HepG2 (cell line): ENCODE data around the gene GMFB. TPM values are rescaled to one million over a fixed set of nuclear protein-coding genes. Genes with fewer than 3 reads are reported as not detected.

Experiments
- AGO2 ChIP-seq: fragments of 200-400 bp; formaldehyde crosslinking; optimal IDR thresholded peaks from 2 replicates; pipeline ENCODE3; 2017; ENCODE audit warnings: mild to moderate bottlenecking, low read depth, low read length, moderate library complexity
- ATF1 ChIP-seq: IDR thresholded peaks from 2 replicates; pipeline ENCODE4 v1.6.1; 2016; ENCODE audit warnings: mild to moderate bottlenecking, control low read depth
- ETV5 ChIP-seq: IDR thresholded peaks from 2 replicates; pipeline ENCODE4 v1.6.1; 2018; ENCODE audit warnings: missing biosample characterization, missing genetic modification reagents, inconsistent platforms, borderline replicate concordance
- FOXA1 ChIP-seq, 2 experiments: fragments of 450-650 bp in 1 of 2; sonication (generic) in 1 of 2; formaldehyde crosslinking in 1 of 2; IDR thresholded peaks; 2 replicates each; pipeline versions ENCODE4 v1.4.0 to v1.6.1; 2016 to 2020; ENCODE audit warnings: missing genetic modification reagents in 1 of 2
- HDAC1 ChIP-seq: sonication (generic); formaldehyde crosslinking; IDR thresholded peaks from 2 replicates; pipeline ENCODE4 v1.5.1; 2020; ENCODE audit warnings: mild to moderate bottlenecking, missing genetic modification reagents
- HOXD1 ChIP-seq: sonication (generic); formaldehyde crosslinking; IDR thresholded peaks from 2 replicates; pipeline ENCODE4 v1.5.0; 2020; ENCODE audit warnings: missing genetic modification reagents
- JARID2 ChIP-seq: sonication (generic); formaldehyde crosslinking; IDR thresholded peaks from 2 replicates; pipeline ENCODE4 v1.8.1; 2023; ENCODE audit warnings: missing genetic modification reagents, inconsistent platforms; ENCODE audit not compliant: insufficient replicate concordance
- JUN ChIP-seq: sonication (generic); formaldehyde crosslinking; IDR thresholded peaks from 2 replicates; pipeline ENCODE4 v1.4.0; 2020; ENCODE audit warnings: mild to moderate bottlenecking, missing genetic modification reagents
- KAT7 ChIP-seq: IDR thresholded peaks from 2 replicates; pipeline ENCODE4 v1.6.1; 2018; ENCODE audit warnings: borderline replicate concordance, missing compliant biosample characterization
- KLF16 ChIP-seq, 2 experiments: sonication (generic) in 1 of 2; formaldehyde crosslinking in 1 of 2; IDR thresholded peaks; 2 replicates each; pipeline versions ENCODE4 v1.6.1 to v1.8.0; 2016 to 2023; ENCODE audit warnings: missing genetic modification reagents in 2 of 2, missing compliant biosample characterization in 1 of 2
- MED13 ChIP-seq: sonication (generic); formaldehyde crosslinking; IDR thresholded peaks from 2 replicates; pipeline ENCODE4 v1.5.0; 2020; ENCODE audit warnings: missing genetic modification reagents
- PHF8 ChIP-seq: sonication (generic); formaldehyde crosslinking; IDR thresholded peaks from 2 replicates; pipeline ENCODE4 v1.5.0; 2020; ENCODE audit warnings: missing genetic modification reagents
- SMYD3 ChIP-seq: sonication (generic); formaldehyde crosslinking; IDR thresholded peaks from 2 replicates; pipeline ENCODE4 v1.8.1; 2023; ENCODE audit warnings: mild to moderate bottlenecking, missing genetic modification reagents
- TEAD2 ChIP-seq: sonication (generic); formaldehyde crosslinking; IDR thresholded peaks from 2 replicates; pipeline ENCODE4 v1.9.0; 2021; ENCODE audit warnings: missing genetic modification reagents
- YEATS4 ChIP-seq: sonication (generic); formaldehyde crosslinking; IDR thresholded peaks from 2 replicates; pipeline ENCODE4 v1.4.0; 2020; ENCODE audit warnings: missing genetic modification reagents, borderline replicate concordance
- ZFP36 ChIP-seq: fragments of 150-350 bp; IDR thresholded peaks from 2 replicates; pipeline ENCODE4 v1.6.1; 2018; ENCODE audit warnings: borderline replicate concordance, low read length, low read depth; ENCODE audit not compliant: partially characterized antibody
- ZHX2 ChIP-seq, 2 experiments: sonication (generic) in 1 of 2; formaldehyde crosslinking in 1 of 2; IDR thresholded peaks; 2 replicates each; pipeline versions ENCODE4 v1.6.1 to v1.9.0; 2014 to 2022; ENCODE audit warnings: antibody characterized with exemption in 1 of 2, borderline replicate concordance in 1 of 2, inconsistent platforms in 1 of 2, low read depth in 1 of 2, missing genetic modification reagents in 1 of 2
- ZNF124 ChIP-seq: sonication (generic); formaldehyde crosslinking; IDR thresholded peaks from 2 replicates; pipeline ENCODE4 v1.4.0; 2020; ENCODE audit warnings: missing genetic modification reagents
- ZNF160 ChIP-seq: sonication (generic); formaldehyde crosslinking; IDR thresholded peaks from 2 replicates; pipeline ENCODE4 v1.8.0; 2022; ENCODE audit warnings: mild to moderate bottlenecking, inconsistent platforms, missing genetic modification reagents
- ZNF430 ChIP-seq: sonication (generic); formaldehyde crosslinking; IDR thresholded peaks from 2 replicates; pipeline ENCODE4 v1.9.0; 2021; ENCODE audit warnings: mild to moderate bottlenecking, missing genetic modification reagents
- ZNF556 ChIP-seq: sonication (generic); formaldehyde crosslinking; IDR thresholded peaks from 2 replicates; pipeline ENCODE4 v1.4.0; 2020; ENCODE audit warnings: mild to moderate bottlenecking, missing genetic modification reagents, borderline replicate concordance
- ZNF652 ChIP-seq: IDR thresholded peaks from 2 replicates; pipeline ENCODE4 v1.6.1; 2016; ENCODE audit warnings: low read depth, borderline replicate concordance
- ZNF770 ChIP-seq: sonication (generic); formaldehyde crosslinking; IDR thresholded peaks from 2 replicates; pipeline ENCODE4 v1.5.0; 2020; ENCODE audit warnings: mild to moderate bottlenecking, missing genetic modification reagents
- polyA plus RNA-seq, 8 experiments: library from polyadenylated mRNA; depleted of rRNA in 3 of 8; stranded (reverse) in 7 of 8; unstranded in 1 of 8; fragments of >200 nt; fragmentation: Illumina TruSeq in 4 of 8; extraction: Trizol in 4 of 8; gene quantifications; 2 replicates each; pipeline versions ENCODE4 v1.2.1 to v1.2.3, GENCODE V29; 2011 to 2016; ENCODE audit warnings: low read depth in 4 of 8, missing spikeins in 1 of 8, mixed read lengths in 1 of 8; ENCODE audit not compliant: insufficient read depth in 1 of 8
- total RNA-seq, 5 experiments: library from RNA; depleted of rRNA; stranded (reverse); fragments of >200 nt; fragmentation: Illumina TruSeq; extraction: Trizol; gene quantifications; 2 replicates each; pipeline ENCODE4 v1.2.3, GENCODE V29; 2016; ENCODE audit warnings: low read depth in 1 of 5

Gene GMFB
- total and polyA plus RNA-seq, 2 of the 13 experiments (the other 11 are each of a cell fraction or from before 2014, with no cell fraction given) = 17.3 to 68.2 TPM

GRCh38 chr14:54447231-54447692 lies 41.5 kb downstream of the GMFB start (continued):
- TF ChIP-seq ZNF770 (CRISPR knock-in tag) (0 out of 2 replicates have a peak, but pooled peaks have one; percentile 54), HDAC1 (CRISPR knock-in tag) (peak; percentile 85), YEATS4 (peak; percentile 52; the same call in 1 of the 2 replicates), ZFP36 (no peak), AGO2 (no peak), HOXD1 (CRISPR knock-in tag) (peak; percentile 60; the same call in 1 of the 2 replicates), ZNF430 (CRISPR knock-in tag) (peak; percentile 74; the same call in 1 of the 2 replicates), SMYD3 (CRISPR knock-in tag) (no peak), MED13 (CRISPR knock-in tag) (no peak), PHF8 (CRISPR knock-in tag) (peak; percentile 25; the same call in 1 of the 2 replicates), JUN (CRISPR knock-in tag) (peak; percentile 81; the same call in 1 of the 2 replicates), ZNF160 (CRISPR knock-in tag) (peak; percentile 75; the same call in 1 of the 2 replicates), ETV5 (CRISPR knock-in tag) (peak; percentile 93), KLF16 (CRISPR knock-in tag; IDR thresholded peaks at IDR 0.05) (peak in 1 of 2 experiments; percentile 72; a peak in 2 of 4 replicates), ZNF556 (CRISPR knock-in tag) (peak; percentile 78; the same call in 1 of the 2 replicates), JARID2 (peak; percentile 31), ZNF124 (CRISPR knock-in tag) (peak; percentile 52; the same call in 1 of the 2 replicates), ZNF652 (CRISPR knock-in tag) (peak; percentile 45; the same call in 1 of the 2 replicates), ZHX2 (IDR thresholded peaks at IDR 0.05; ENCODE audit: low read depth) (peak; percentile 68), ZHX2 (CRISPR knock-in tag; IDR thresholded peaks at IDR 0.05; ENCODE audit: borderline replicate concordance) (no peak), TEAD2 (no peak), KAT7 (CRISPR knock-in tag) (no peak), ATF1 (CRISPR knock-in tag) (peak; percentile 53; the same call in 1 of the 2 replicates), FOXA1 (IDR thresholded peaks at IDR 0.05) (no peak), FOXA1 (CRISPR knock-in tag; IDR thresholded peaks at IDR 0.05) (peak; percentile 71)
